HEK293T (cell line): Measurements from ENCODE around the gene TLX1.

Experiments
- CTCF ChIA-PET: fragments of 350-600 bp; formaldehyde crosslinking; extraction: SDS; loops from one replicate; lab custom pipeline; 2021; ENCODE audit warnings: antibody characterized with exemption, inconsistent platforms; lab: Yijun Ruan, JAX
- POLR2A ChIA-PET: fragments of 350-600 bp; formaldehyde crosslinking; extraction: SDS; loops from one replicate; lab custom pipeline; 2020; ENCODE audit warnings: antibody characterized with exemption, inconsistent platforms; lab: Yijun Ruan, JAX
- DNase-seq: peaks from one replicate; pipeline ENCODE4 v3.0.0; 2012; ENCODE audit warnings: mixed read lengths; ENCODE audit errors: extremely low spot score
- ARNT ChIP-seq: fragments of 450-650 bp; IDR thresholded peaks from 2 replicates; pipeline ENCODE4 v1.6.1; 2017; ENCODE audit warnings: mild to moderate bottlenecking
- BHLHE40 ChIP-seq: fragments of 450-650 bp; IDR thresholded peaks from 2 replicates; pipeline ENCODE4 v1.6.1; 2016; ENCODE audit warnings: mild to moderate bottlenecking, moderate library complexity, borderline replicate concordance
- CTBP1 ChIP-seq: fragments of 450-650 bp; IDR thresholded peaks from 2 replicates; pipeline ENCODE4 v1.6.1; 2016; ENCODE audit warnings: borderline replicate concordance
- ELF4 ChIP-seq: fragments of 450-650 bp; IDR thresholded peaks from 2 replicates; pipeline ENCODE4 v1.6.1; 2017; ENCODE audit warnings: antibody characterized with exemption
- FOXA1 ChIP-seq: fragments of 450-650 bp; IDR thresholded peaks from 2 replicates; pipeline ENCODE4 v1.6.1; 2016; ENCODE audit warnings: mild to moderate bottlenecking
- FOXK2 ChIP-seq: fragments of 450-650 bp; IDR thresholded peaks from 2 replicates; pipeline ENCODE4 v1.6.1; 2016; ENCODE audit warnings: mild to moderate bottlenecking
- FOXM1 ChIP-seq: fragments of 450-650 bp; IDR thresholded peaks from 2 replicates; pipeline ENCODE4 v1.6.1; 2017; ENCODE audit warnings: mild to moderate bottlenecking, borderline replicate concordance
- HDGF ChIP-seq: fragments of 450-650 bp; IDR thresholded peaks from 2 replicates; pipeline ENCODE4 v1.6.1; 2017; ENCODE audit warnings: antibody characterized with exemption, borderline replicate concordance
- L3MBTL2 ChIP-seq: fragments of 450-650 bp; conservative IDR thresholded peaks from 2 replicates; pipeline ENCODE4 v1.6.1; 2016; ENCODE audit warnings: mild to moderate bottlenecking
- LEF1 ChIP-seq: fragments of 450-650 bp; IDR thresholded peaks from 2 replicates; pipeline ENCODE4 v1.6.1; 2017; ENCODE audit warnings: mild to moderate bottlenecking, borderline replicate concordance
- NFRKB ChIP-seq: fragments of 450-650 bp; IDR thresholded peaks from 2 replicates; pipeline ENCODE4 v1.6.1; 2016; ENCODE audit warnings: mild to moderate bottlenecking, moderate library complexity
- PKNOX1 ChIP-seq: fragments of 450-650 bp; IDR thresholded peaks from 2 replicates; pipeline ENCODE4 v1.6.1; 2016
- SP1 ChIP-seq: fragments of 450-650 bp; IDR thresholded peaks from 2 replicates; pipeline ENCODE4 v1.6.1; 2017
- SUZ12 ChIP-seq: fragments of 450-650 bp; IDR thresholded peaks from 2 replicates; pipeline ENCODE4 v1.6.1; 2016; ENCODE audit warnings: mild to moderate bottlenecking
- TARDBP ChIP-seq: fragments of 450-650 bp; IDR thresholded peaks from 2 replicates; pipeline ENCODE4 v1.6.1; 2016
- ZNF384 ChIP-seq: fragments of 450-650 bp; IDR thresholded peaks from 2 replicates; pipeline ENCODE4 v1.6.1; 2016

The TLX1 gene

GRCh38 chr10:101096378-101096777 lies 34.7 kb upstream of the TLX1 start:
- CTCF ChIA-PET = interaction anchor here (0.6 to 9.2 kb wide), 12 partner anchors 12 to 59 kb away, joined by 3 to 153 read pairs (median 5); no protein-coding TSS in a partner anchor
- DNase-seq = no peak
- POLR2A ChIA-PET = interaction anchor here (0.9 to 5.1 kb wide), 4 partner anchors 35 to 53 kb away, joined by 3 to 40 read pairs (median 4); partner anchors contain the start of gene KAZALD1
- no peak for TF ChIP-seq ZNF384
- TF ChIP-seq FOXM1 = no peak
- TF ChIP-seq FOXK2 = no peak
- TF ChIP-seq ARNT = no peak

- no peak for DNase-seq
- TF ChIP-seq CTBP1 (no peak), LEF1 (no peak), ELF4 (no peak), HDGF (no peak), ARNT (no peak), FOXA1 (no peak), NFRKB (no peak), PKNOX1 (no peak), FOXK2 (no peak), SP1 (no peak), SUZ12 (no peak)
- ChIA-PET POLR2A (interaction anchor here (1.0 to 5.1 kb wide), 2 partner anchors 11 to 44 kb away, joined by 3 to 40 read pairs; no protein-coding TSS in a partner anchor), CTCF (interaction anchor here (9.2 kb wide), 1 partner anchor 45 kb away, joined by 153 read pairs; no protein-coding TSS in a partner anchor)
Measured at GRCh38 chr10:101097881-101098280, 33.2 kb upstream of the TLX1 start.

GRCh38 chr10:101099901-101100300 lies 31.2 kb upstream of the TLX1 start:
- DNase-seq = no peak
- POLR2A ChIA-PET = no interaction called here
- no peak for TF ChIP-seq SUZ12
- no peak for TF ChIP-seq NFRKB
- TF ChIP-seq L3MBTL2 = no peak
- TF ChIP-seq PKNOX1 = no peak
- no peak for TF ChIP-seq TARDBP
- CTCF ChIA-PET = interaction anchor here (9.2 kb wide), 1 partner anchor 43 kb away, joined by 153 read pairs; no protein-coding TSS in a partner anchor

- ChIA-PET POLR2A (interaction anchor here (1.6 kb wide), 1 partner anchor 40 kb away, joined by 6 read pairs; no protein-coding TSS in a partner anchor), CTCF (interaction anchor here (0.7 to 1.6 kb wide), 5 partner anchors 8 to 60 kb away, joined by 3 to 8 read pairs (median 3); no protein-coding TSS in a partner anchor)
- DNase-seq = no peak
- TF ChIP-seq FOXM1 (no peak), PKNOX1 (no peak), HDGF (no peak), ZNF384 (no peak), CTBP1 (no peak), BHLHE40 (no peak)
Measured at GRCh38 chr10:101101372-101101881, 29.7 kb upstream of the TLX1 start.

GRCh38 chr10:101103430-101103829 lies 27.7 kb upstream of the TLX1 start:
- no peak for TF ChIP-seq L3MBTL2
- TF ChIP-seq FOXM1 = no peak
- TF ChIP-seq SUZ12 = no peak
- TF ChIP-seq ZNF384 = no peak
- TF ChIP-seq TARDBP = no peak
- no peak for TF ChIP-seq HDGF
- no peak for TF ChIP-seq NFRKB
- no peak for TF ChIP-seq SP1
- TF ChIP-seq ELF4 = no peak
- TF ChIP-seq BHLHE40 = no peak
- no peak for TF ChIP-seq PKNOX1
- TF ChIP-seq FOXK2 = no peak
- no peak for TF ChIP-seq CTBP1
- no peak for TF ChIP-seq FOXA1
- TF ChIP-seq LEF1 = no peak
- TF ChIP-seq ARNT = no peak
- no peak for DNase-seq
- CTCF ChIA-PET = no interaction called here
- POLR2A ChIA-PET = no interaction called here

- ChIA-PET POLR2A (interaction anchor here (1.7 kb wide), 1 partner anchor 11 kb away, joined by 4 read pairs; no protein-coding TSS in a partner anchor), CTCF (interaction anchor here (1.6 kb wide), 1 partner anchor 11 kb away, joined by 5 read pairs; no protein-coding TSS in a partner anchor)
- TF ChIP-seq BHLHE40 (no peak), FOXA1 (no peak), NFRKB (no peak), ARNT (no peak), TARDBP (no peak), HDGF (no peak), CTBP1 (no peak), SUZ12 (no peak), PKNOX1 (no peak), ELF4 (no peak), L3MBTL2 (no peak)
- no peak for DNase-seq
Measured at GRCh38 chr10:101106351-101106750, 24.7 kb upstream of the TLX1 start.
